ENCODE results near the gene ZNF516. TPM values are rescaled to one million over a fixed set of nuclear protein-coding genes. Genes with fewer than 3 reads are reported as not detected.

Gene ZNF516
- total RNA-seq, 1 experiment from 2014 or later: 41.8 TPM

- Histone ChIP-seq H3K36me3 (replicated peaks; ENCODE audit: control insufficient read depth, insufficient read depth, low read length) (no peaks in the 10 kb centered on the region), H3K27me3 (ENCODE audit: control insufficient read depth, insufficient read depth, low read length) (no peaks in the 10 kb centered on the region), H3K4me3 (ENCODE audit: insufficient read depth, low read depth, low read length) (no peak overlapping the region)
- no peak for DNase-seq
Measured at GRCh38 chr18:76315722-76316230, 179.3 kb downstream of the ZNF516 start.

DNA sequence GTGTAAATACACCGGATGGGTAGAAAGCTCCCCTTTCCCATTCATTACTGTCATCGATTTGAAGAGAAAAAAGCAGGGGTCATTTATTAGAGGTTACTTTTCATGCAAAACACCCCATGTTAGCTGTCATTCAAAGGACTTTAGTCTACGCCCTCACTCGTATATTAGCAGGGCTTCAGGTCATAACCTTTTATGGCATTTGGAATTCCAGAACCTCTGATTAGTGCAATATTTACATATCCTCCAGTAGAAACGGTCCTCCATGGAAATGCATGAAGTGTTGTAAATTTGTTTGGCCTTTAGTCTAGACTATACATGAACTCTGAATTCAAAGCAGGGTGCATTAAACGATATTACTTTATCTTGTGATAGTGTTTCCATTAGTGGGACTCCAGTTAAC lies 180.5 kb downstream of the ZNF516 start:
- no peak overlapping the region for H3K4me3 ChIP-seq (ENCODE audit: insufficient read depth, low read depth, low read length)
- no peaks in the 10 kb centered on the region for H3K36me3 ChIP-seq (replicated peaks; ENCODE audit: control insufficient read depth, insufficient read depth, low read length)
- DNase-seq: no peak
- H3K27me3 ChIP-seq (ENCODE audit: control insufficient read depth, insufficient read depth, low read length): no peaks in the 10 kb centered on the region

DNA sequence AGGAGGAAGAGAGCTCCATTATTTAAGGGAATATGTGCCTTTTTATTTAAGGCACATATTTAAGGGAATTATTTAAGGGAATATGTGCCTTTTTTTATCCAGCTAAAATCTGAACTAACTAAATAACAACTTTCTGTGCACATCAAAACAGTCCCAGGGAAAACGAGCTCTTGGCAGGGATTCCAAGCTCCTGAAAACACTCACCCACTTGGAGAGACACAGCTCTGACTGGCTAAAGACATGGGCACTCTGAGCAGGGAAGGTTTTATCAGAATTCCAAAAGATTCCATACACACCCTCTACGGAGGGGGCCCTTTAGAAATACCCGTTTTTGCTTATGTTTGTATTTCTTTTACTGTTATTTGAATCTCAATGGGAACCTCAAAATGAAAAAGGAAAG lies 181.0 kb downstream of the ZNF516 start:
- Histone ChIP-seq H3K27me3 (ENCODE audit: control insufficient read depth, insufficient read depth, low read length) (no peaks in the 10 kb centered on the region), H3K4me3 (ENCODE audit: insufficient read depth, low read depth, low read length) (no peak overlapping the region), H3K36me3 (replicated peaks; ENCODE audit: control insufficient read depth, insufficient read depth, low read length) (no peaks in the 10 kb centered on the region)
- no peak for DNase-seq

Data from H7 (cell line).